Measurements from ENCODE around the gene NCOA3. TPM values are rescaled to one million over a fixed set of nuclear protein-coding genes. Genes with fewer than 3 reads are reported as not detected.
A peak's percentile ranks its signal among the peaks of the same experiment; 100 is the strongest.

The NCOA3 gene
- total RNA-seq, 6 donors from 2014 or later, result 27.9 to 54.7 (median 38.9) TPM

- Histone ChIP-seq H3K4me3 (no peak overlapping the region), H3K27ac (no peak overlapping the region), H3K27me3 (no peaks in the 10 kb centered on the region), H3K36me3 (no peaks in the 10 kb centered on the region), H3K4me1 (peaks cover 13 to 31% (median 21%) of the 10 kb centered on the region in 4 donors), H3K9me3 (no peaks in the 10 kb centered on the region)
- 59 to 60% methylated on average over 5 of the region's 5 CpGs for WGBS, 2 donors
- ATAC-seq (ENCODE audit: low FRiP score in 2 of 2) (no peak), DNase-seq (no peak)
- no peak for TF ChIP-seq EP300 (IDR thresholded peaks at IDR 0.05)
- TF ChIP-seq POLR2A (IDR thresholded peaks at IDR 0.05), result no peak
- no peak for TF ChIP-seq POLR2AphosphoS5 (IDR thresholded peaks at IDR 0.05)
- no peak for TF ChIP-seq CTCF (IDR thresholded peaks at IDR 0.05)
Observed at GRCh38 chr20:47540443-47541354, 39.0 kb downstream of the NCOA3 start.

GRCh38 chr20:47541355-47541922 lies 39.8 kb downstream of the NCOA3 start:
- no peaks in the 10 kb centered on the region for H3K9me3 ChIP-seq

GRCh38 chr20:47543006-47543431 lies 41.3 kb downstream of the NCOA3 start:
- Histone ChIP-seq H3K27ac (no peak overlapping the region), H3K27me3 (no peaks in the 10 kb centered on the region), H3K9me3 (no peaks in the 10 kb centered on the region), H3K4me1 (peaks cover 14 to 31% (median 23%) of the 10 kb centered on the region in 4 donors), H3K36me3 (no peaks in the 10 kb centered on the region), H3K4me3 (no peak overlapping the region)
- peak in 1 of 2 donors; percentile 41 for ATAC-seq (ENCODE audit: low FRiP score in 2 of 2)
- DNase-seq, result no peak
- TF ChIP-seq POLR2AphosphoS5 (IDR thresholded peaks at IDR 0.05) (no peak), EP300 (IDR thresholded peaks at IDR 0.05) (no peak), POLR2A (IDR thresholded peaks at IDR 0.05) (no peak), CTCF (IDR thresholded peaks at IDR 0.05) (no peak)
- 73 to 76% methylated on average over 1 of the region's 1 CpG for WGBS, 2 donors

More at GRCh38 chr20:47541355-47541922, 39.8 kb downstream of the NCOA3 start:
- no peak overlapping the region for H3K27ac ChIP-seq
- DNase-seq, result no peak
- no peak for ATAC-seq (ENCODE audit: low FRiP score in 2 of 2)
- H3K36me3 ChIP-seq, result no peaks in the 10 kb centered on the region
- WGBS, 2 donors, result 79 to 84% methylated on average over 3 of the region's 3 CpGs
- no peak for TF ChIP-seq EP300 (IDR thresholded peaks at IDR 0.05)
- no peak for TF ChIP-seq CTCF (IDR thresholded peaks at IDR 0.05)
- no peak for TF ChIP-seq POLR2A (IDR thresholded peaks at IDR 0.05)
- TF ChIP-seq POLR2AphosphoS5 (IDR thresholded peaks at IDR 0.05), result no peak
- H3K4me1 ChIP-seq, result peaks cover 14 to 31% (median 23%) of the 10 kb centered on the region in 4 donors
- H3K4me3 ChIP-seq, result no peak overlapping the region
- H3K27me3 ChIP-seq, result no peaks in the 10 kb centered on the region

- DNase-seq (no peak), ATAC-seq (ENCODE audit: low FRiP score in 2 of 2) (no peak)
- 63 to 89% methylated on average over 2 of the region's 2 CpGs for WGBS, 2 donors
- TF ChIP-seq EP300 (IDR thresholded peaks at IDR 0.05), result no peak
- TF ChIP-seq CTCF (IDR thresholded peaks at IDR 0.05), result no peak
- no peak for TF ChIP-seq POLR2AphosphoS5 (IDR thresholded peaks at IDR 0.05)
- no peak for TF ChIP-seq POLR2A (IDR thresholded peaks at IDR 0.05)
- Histone ChIP-seq H3K36me3 (no peaks in the 10 kb centered on the region), H3K27ac (no peak overlapping the region), H3K27me3 (no peaks in the 10 kb centered on the region), H3K4me3 (no peak overlapping the region), H3K4me1 (peaks cover 11 to 31% (median 20%) of the 10 kb centered on the region in 4 donors), H3K9me3 (no peaks in the 10 kb centered on the region)
Observed at GRCh38 chr20:47544240-47544639, 42.6 kb downstream of the NCOA3 start.
